ENCODE results near the gene SYT8.

Gene SYT8

DNA sequence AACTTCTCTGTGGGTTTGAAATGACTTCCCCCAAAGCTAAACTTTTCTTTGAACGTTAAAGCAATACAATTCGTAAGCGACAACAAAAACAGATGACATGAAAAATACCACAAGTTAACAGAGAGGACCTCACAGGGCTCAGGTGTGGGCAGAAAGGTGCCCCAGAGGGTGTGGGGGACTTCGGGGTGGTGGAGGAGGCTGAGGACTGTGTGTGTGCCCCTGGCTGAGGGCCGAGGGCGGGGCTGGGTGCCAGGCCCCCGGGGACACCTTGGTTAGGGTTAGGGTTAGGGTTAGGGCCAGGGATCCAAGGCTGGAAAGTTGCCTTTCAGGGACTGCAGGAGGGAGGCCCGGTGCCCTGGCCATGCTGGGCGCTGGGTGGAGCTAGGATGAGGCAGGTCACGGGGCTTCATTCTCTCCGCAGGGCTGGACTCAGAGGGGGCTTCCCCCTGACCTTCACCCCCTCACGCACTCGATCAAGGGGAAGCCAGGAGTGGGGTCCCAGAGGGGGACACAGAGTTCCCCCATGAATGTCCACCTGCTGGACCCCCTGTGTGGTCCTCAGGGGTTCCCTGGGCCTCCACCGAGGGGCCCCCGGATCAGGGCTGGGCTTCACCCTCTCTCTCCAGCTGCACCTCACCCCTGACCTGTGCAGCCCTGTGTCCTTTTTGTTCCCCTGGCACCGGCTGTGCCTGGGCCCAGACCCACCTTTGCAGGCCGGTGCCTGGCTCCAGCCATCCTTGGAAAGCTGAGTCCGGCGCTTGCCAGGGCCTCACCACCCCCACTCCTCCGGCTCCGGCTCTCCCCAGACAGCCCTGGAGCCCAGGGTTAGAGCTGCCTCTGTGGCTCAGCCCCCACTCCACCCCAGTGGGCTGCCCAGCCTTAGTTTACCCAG lies 11.0 kb downstream of the SYT8 start:
- no peak for DNase-seq (ENCODE audit: low spot score)

DNA sequence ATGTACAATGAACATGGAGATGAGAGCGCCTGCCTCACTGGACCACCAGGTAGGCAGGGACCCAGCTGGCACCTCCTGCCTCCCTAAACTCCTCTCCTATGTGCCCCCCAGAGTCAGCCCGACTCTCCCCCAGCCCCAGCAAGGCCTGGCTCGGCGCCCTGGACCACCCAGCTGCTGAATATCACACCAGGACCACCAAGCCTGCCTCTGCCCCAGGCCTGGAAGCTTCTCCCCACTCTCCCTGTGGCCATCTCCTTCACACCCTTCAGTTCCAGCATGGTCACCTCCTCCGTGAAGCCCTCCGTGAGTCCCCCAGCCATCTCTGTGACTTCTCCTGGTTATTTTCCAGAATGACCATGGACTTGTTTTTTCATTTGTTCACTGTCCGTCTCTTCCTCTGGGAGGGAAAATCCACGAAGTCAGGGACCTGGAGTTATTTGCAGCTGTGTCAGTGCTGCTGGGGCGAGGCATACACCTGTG lies 11.7 kb downstream of the SYT8 start:
- no peak for DNase-seq (ENCODE audit: low spot score)

DNA sequence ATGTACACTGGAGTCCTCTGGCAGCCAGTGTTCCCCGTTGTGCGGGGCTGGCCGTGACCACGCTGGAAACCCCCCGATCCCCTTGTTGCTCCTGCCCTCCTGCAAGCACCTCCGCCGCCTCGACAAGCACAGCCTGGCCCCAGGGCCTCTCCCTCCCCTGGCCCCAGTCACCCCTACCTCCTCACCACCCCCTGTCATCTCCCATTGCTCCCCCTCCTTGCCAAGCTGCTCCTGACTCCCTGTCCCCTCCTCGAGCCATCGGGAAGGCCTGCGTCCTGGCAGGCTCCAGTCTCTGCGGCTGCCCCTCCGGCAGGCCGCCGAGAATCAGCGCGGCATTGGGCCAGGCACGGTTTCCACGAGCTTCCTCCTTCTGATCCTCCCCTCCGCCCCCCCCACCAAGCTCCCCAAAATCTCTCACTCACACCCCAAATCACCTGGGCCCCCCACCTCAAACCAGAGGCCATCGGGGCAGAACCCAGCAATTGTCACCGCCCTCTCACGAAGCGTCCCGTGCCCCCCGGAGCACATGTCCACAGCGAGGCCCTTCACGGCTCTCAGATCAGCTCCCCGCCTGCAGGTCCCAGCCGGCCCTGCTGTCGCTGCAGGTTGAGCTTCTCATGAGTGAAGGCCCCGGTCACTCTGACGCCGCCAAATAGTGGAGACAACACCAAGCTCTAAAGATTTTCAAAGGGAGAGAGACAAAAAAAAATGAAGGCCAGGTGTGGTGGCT lies 12.4 kb downstream of the SYT8 start:
- no peak for DNase-seq (ENCODE audit: low spot score)

DNA sequence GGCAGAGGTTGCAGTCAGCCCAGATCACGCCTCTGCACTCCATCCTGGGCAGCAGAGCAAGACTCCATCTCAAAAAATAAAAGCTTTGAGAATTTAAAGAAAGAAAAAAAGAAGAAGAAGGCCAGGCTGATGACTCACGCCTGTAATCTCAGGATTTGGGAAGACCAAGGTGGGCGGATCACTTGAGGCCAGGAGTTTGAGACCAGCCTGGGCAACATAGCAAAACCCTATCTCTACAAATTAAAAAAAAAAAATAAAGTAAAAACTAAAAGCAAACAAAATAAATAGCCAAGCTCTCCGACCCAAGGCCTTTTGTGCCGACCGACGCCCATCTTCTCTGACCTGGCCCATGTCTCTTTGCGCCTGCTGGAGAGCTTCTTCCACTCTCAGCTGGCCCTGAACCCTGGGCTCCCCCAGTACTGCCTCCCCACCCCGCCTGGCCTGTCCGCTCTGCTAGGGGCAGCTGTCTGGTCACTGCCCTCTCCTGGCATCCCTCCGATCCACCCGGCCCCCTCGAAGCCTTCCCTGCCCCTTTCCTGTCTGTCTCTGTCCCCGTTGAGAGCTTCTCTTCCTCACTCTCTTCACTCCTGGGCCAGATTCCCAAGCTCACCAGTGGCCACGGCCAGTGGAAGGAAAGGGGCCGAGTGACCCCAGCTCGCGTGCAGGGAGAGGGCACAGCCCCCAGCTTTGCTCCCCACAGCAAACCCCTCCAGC lies 13.3 kb downstream of the SYT8 start:
- DNase-seq (ENCODE audit: low spot score), result no peak

DNA sequence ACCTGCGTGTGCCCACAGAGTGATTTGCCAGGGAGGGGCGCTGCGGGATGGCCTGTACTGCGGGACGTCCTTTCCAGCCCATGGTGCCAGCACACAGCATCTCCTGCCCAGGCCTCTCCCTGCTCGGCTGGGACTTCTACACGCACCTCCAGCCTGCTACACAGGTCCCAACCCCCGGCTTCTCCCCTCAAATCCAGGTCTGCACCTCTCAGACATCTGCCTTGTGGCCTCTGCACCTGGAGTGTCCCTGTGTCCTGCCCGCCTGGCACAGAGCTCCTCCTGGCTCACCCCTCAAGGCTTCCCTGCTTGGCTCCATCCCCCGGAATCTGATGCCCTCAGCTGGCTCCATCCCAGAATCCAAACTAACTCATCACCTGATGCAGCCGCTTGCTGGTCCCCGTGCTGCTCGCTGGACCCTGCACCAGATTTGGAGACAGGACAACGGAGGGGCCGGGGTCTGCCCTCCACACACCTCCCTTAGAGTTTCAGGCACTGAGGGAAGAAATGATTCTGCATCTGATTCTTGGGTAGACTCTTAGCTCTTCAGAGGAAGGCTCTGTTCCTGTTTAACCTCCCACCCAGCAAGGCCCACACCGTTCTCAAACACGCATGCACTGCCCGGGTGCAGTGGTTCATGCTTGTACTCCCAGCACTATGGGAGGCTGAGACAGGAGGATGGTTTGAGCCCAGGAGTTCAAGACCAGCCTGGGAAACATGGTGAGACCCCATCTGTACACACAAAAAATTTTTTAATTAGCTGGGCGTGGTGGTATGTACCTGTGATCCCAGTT lies 14.0 kb downstream of the SYT8 start:
- DNase-seq (ENCODE audit: low spot score), result no peak

DNA sequence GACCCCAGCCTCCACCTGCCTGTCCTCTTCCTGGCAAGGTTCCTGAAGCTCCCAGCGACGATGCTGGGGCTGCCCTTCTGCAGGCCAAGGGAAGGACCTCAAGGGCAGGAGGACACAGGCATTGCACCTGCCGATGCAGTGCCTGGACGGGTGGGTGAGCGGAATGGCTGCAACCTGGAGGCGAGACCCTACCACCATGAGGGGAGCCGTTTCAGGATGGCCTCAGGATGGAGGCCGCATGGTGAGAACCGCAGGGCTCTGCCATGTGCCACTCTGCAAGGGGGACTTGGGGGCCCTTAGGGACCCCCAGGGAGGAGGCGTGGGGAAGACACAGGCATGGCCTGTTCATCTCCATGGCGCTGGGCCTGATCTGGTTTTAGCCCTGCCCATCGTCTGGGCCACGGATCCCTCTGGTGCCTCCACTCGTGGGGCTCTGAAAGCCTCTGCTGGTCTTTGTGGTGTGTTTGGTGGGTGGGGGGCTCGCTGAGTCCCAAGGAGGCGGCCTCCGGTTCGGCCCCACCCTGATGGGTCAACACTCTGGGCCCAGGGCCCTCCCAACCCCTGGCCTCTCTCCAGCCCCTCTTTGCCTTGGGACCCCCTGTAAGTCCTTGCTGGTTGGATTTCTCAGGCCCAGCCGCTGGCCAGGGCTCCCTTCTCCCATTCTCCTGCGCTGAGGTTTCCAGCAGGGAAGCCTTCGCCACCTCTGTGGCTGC lies 16.8 kb downstream of the SYT8 start:
- no peak for DNase-seq (ENCODE audit: low spot score)

DNA sequence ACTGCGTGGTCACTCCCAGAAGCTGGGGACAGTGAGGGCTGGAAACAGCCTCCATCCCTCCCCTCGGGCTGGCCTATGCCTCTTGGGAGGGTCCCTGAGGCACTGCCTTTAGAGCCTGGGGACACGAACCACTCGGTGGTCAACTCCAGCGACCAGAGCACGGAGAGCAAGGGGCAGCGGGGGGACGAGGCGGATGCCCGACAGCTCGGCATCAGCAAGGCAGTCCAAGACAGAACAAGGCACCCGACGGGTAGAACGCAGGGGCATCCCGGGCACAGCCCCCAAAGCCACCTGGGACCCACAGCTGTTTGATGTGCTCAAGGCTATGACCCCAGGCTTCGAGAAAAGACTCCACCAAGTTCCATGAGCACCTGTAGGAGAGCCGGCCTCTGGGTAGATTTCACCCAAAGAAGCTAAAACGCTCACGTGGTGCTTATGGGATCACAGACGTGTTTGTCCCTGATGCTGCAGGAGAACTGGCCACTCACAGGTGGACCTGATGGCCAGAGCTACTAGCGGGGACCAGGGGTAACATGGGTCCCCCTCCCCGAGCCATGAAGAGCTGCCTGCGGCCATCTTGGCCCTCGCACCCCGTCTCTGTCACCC lies 17.6 kb downstream of the SYT8 start:
- no peak for DNase-seq (ENCODE audit: low spot score)

DNA sequence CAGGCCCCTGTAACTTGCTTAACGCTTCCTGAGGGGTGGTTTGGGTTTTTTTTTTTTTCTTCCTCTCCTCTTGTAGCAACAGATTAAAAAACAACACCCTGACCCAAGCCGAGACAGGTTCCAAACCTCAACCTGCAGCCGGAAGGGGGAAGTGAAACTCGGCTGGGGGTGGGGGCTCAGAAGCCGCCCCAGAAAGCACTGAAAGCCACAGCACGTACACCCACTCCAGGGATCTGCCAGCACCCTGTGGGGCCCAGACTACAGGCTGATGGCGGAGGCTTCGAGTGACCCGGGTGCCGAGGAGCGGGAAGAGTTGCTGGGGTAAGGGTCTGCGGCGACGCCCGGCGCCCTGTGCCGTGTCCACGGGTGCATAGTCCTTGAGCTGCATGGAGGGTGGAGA lies 18.1 kb downstream of the SYT8 start, which contains the start of gene LSP1:
Gene LSP1 (plus strand): TSS at position 208 of the 400 bp plus-strand sequence. CDS start 61 bp downstream, at position 269.
- no peak for DNase-seq (ENCODE audit: low spot score)

DNA sequence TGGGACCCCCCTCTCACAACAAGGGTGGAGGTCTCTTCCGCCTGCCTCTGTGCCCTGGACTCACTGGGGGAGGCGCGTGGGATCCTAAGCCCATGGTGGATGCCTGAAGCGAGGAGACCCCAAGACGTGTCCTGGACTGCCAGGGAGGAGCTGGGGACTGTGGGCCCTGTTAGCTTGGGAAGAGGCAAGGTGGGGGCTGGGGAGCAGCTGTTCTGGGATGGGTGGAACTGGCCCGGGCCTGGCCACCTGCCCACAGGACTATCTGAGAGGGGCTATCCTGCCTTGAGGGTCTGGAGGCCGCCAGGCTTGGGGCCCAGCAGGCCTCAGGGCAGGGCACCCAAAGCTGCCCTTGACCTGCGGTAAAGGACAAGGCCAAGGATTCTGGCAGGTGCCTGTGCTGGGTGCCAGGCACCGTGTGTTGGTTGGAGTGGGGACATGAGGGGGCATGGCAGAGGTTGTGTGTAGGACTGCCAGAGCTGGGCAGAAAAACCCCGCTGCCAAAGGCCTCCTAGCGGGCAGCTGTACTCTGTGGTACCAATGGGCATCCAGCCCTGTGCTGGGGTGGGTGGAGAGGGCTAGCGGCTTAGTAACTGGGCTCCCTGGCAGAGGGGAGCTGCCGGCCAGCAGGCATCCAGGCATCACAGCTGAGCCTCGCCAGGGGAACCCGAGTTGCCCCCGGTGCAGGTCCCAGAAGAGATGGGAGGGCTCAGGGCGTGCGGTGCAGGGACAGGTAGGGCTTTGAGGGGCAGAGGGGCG lies 18.8 kb downstream of the SYT8 start:
- DNase-seq (ENCODE audit: low spot score), result no peak

DNA sequence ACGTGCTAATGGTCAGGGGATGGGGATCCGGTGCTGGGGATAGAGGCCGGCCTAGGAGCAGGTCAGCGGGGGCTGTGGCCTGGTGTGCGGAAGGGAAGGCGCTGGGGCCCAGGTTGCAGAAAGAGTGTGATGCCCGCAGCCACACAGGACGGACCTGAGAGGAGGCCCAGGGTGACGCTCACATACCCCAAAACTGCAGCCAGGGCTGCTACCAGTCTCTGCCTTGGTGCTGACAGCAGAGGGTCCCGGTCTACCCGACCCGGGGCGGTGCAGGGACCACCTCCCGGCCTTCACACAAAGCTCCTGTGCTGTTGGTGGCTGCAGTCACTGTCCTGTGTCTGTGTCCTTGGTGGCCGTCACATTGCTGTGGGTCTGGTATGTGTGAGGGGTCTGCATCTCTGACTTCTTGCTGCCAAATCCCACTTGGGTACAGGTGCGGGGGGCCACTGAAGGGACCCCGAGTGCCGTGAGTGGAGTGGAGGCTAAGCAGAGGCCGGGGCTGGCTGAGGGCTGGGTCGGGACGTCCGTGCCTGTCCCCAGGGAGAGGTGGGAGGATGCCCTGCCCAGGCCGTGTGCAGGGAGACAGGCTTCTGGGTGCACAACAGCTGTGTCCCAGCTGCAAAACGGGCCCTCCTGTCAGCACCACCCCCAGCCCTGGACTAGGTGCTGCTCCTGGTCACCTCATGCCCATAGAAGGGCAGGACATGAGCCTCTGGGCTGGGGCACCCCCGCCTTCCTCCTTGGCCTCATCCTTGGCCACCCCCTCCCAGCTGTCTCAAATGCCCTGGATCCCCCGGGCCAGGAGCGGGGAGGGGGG lies 19.6 kb downstream of the SYT8 start:
- no peak for DNase-seq (ENCODE audit: low spot score)

DNA sequence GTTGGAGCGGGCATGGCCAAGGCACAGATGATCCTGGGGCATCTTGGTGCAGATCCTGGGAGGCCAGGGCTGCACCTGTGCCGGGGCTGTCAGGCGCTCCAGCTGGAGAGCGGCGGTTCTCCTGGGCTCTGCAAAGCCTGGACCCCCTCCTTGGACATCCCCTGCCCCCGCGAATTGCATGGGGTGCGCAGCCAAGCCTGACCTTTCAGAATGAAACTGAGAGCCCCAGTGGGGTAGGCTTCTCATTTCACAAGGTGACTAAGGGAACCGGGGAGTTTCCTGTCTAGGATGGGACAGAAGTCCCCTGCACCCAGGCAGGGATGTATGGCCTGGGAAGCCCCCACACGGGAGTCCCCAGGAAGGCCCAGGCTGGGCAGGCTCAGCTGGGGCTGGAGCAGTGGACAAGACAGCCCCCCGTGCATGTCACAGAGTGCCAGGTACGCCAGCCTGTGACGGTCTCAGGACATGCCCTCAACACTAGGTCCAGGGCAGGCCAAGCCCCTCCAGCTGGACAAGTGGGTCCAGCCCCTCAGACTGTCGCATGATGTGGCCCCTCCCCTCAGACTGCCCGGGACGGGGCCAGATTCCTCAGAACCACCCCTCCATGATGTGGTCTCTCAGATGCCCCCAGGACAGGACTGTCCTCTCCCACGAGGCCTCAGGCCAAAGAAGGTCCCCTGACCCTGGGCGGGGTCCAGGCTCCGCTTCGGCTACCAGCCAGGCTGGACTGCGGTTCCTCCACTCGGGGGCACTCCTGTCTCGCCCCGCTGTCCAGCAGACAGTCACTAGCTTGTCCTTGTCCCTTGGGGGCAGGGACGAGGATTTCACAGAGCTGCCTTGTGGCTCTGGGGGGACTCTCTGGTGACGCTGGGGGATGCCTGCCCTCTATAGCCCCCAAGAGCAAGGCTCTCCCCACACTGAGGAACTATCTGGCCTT lies 20.4 kb downstream of the SYT8 start:
- DNase-seq (ENCODE audit: low spot score), result no peak

- DNase-seq (ENCODE audit: low spot score), result no peak
Measured at GRCh38 chr11:1855886-1856265, 21.1 kb downstream of the SYT8 start.

- DNase-seq (ENCODE audit: low spot score), result no peak
Measured at GRCh38 chr11:1856306-1857005, 21.7 kb downstream of the SYT8 start.

- no peak for DNase-seq (ENCODE audit: low spot score)
Measured at GRCh38 chr11:1857064-1857463, 22.3 kb downstream of the SYT8 start.

- DNase-seq (ENCODE audit: low spot score), result no peak
Measured at GRCh38 chr11:1858154-1858553, 23.4 kb downstream of the SYT8 start.

DNA sequence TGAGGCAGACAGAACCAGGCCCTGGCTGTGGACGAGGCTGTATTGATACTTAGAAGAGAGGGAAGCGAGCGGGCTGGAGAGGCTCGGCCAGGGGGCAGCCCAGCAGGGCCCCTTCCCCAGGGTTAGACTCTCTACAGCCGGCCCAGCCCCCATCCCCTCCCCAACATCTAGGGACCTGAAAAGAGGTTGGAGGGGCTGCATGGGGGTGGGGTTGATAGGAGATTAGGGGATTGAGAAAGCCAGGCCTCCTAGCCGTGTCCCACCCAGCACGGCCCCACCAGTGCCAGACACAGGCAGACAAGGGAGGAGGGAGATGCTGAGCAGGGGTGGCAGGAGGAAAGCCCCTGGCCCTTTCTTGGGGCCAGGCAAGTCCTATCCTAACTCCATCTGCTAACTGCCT lies 23.8 kb downstream of the SYT8 start:
- DNase-seq (ENCODE audit: low spot score), result no peak

- no peak for DNase-seq (ENCODE audit: low spot score)
Measured at GRCh38 chr11:1859004-1859403, 24.2 kb downstream of the SYT8 start.

Data from GM03348 (cell line).